Neural cell (in vitro differentiated cells): ENCODE data around the gene AP3D1. TPM values are rescaled to one million over a fixed set of nuclear protein-coding genes. Genes with fewer than 3 reads are reported as not detected.

ENCODE experiments used
- H2AFZ ChIP-seq: fragments of 200-600, 300-800 bp; sonication (generic), shearing (Covaris generic); 2 replicates; pipeline ENCODE4 v1.6.0; 2014; ENCODE audit warnings: low read depth, mild to moderate bottlenecking, antibody characterized with exemption, low read length, moderate library complexity
- H3F3A ChIP-seq: fragments of 200-600 bp; shearing (Covaris generic); 2 replicates; pipeline ENCODE4 v1.6.1; 2016; ENCODE audit warnings: mild to moderate bottlenecking, moderate library complexity, mixed read lengths, antibody characterized with exemption, low read length; ENCODE audit not compliant: insufficient read depth, poor library complexity, severe bottlenecking
- H3K27ac ChIP-seq: fragments of 200-600, 300-800 bp; sonication (generic), shearing (Covaris generic); 2 replicates; pipeline ENCODE4 v1.5.1; 2014; ENCODE audit warnings: mild to moderate bottlenecking, low read length, moderate library complexity
- H3K27me3 ChIP-seq: fragments of 300-800, 200-600 bp; sonication (generic), shearing (Covaris generic); 2 replicates; pipeline ENCODE4 v1.6.0; 2014; ENCODE audit warnings: mild to moderate bottlenecking, low read depth, low read length, moderate library complexity; ENCODE audit not compliant: insufficient read depth
- H3K36me3 ChIP-seq: fragments of 300-800, 200-600 bp; sonication (generic), shearing (Covaris generic); 2 replicates; pipeline ENCODE4 v1.5.1; 2014; ENCODE audit warnings: mild to moderate bottlenecking, antibody characterized with exemption, low read length, moderate library complexity; ENCODE audit not compliant: insufficient read depth
- H3K4me2 ChIP-seq: fragments of 300-800, 200-600 bp; sonication (generic), shearing (Covaris generic); 2 replicates; pipeline ENCODE4 v1.6.0; 2014; ENCODE audit warnings: mild to moderate bottlenecking, low read length
- H3K4me3 ChIP-seq: fragments of 300-800, 200-600 bp; sonication (generic), shearing (Covaris generic); 2 replicates; pipeline ENCODE4 v1.5.1; 2014; ENCODE audit warnings: mild to moderate bottlenecking, low read length, moderate library complexity
- H3K79me2 ChIP-seq: fragments of 200-600 bp; shearing (Covaris generic); replicated peaks from 2 replicates; pipeline ENCODE4 v1.6.0; 2014; ENCODE audit warnings: mild to moderate bottlenecking, low read length, moderate library complexity; ENCODE audit not compliant: insufficient read depth
- H3K9ac ChIP-seq: fragments of 300-800, 200-600 bp; sonication (generic), shearing (Covaris generic); 2 replicates; pipeline ENCODE4 v1.6.1; 2016; ENCODE audit warnings: mild to moderate bottlenecking, low read length, mixed read lengths
- H3K9me2 ChIP-seq: fragments of 200-600 bp; shearing (Covaris generic); 2 replicates; pipeline ENCODE4 v1.6.1; 2016; ENCODE audit warnings: mild to moderate bottlenecking, low read length, mixed read lengths; ENCODE audit not compliant: insufficient read depth
- H3K9me3 ChIP-seq: fragments of 200-600, 300-800 bp; sonication (generic), shearing (Covaris generic); 2 replicates; pipeline ENCODE4 v1.6.1; 2016; ENCODE audit warnings: mild to moderate bottlenecking, mixed run types, low read length, moderate library complexity, mixed read lengths
- H4K20me1 ChIP-seq: fragments of 200-600 bp; shearing (Covaris generic); 2 replicates; pipeline ENCODE4 v1.6.1; 2016; ENCODE audit warnings: mild to moderate bottlenecking, mixed run types; ENCODE audit not compliant: insufficient read depth
- EP300 ChIP-seq: fragments of 450-650 bp; conservative IDR thresholded peaks from 2 replicates; pipeline ENCODE4 v1.6.1; 2014; ENCODE audit warnings: antibody characterized with exemption, mild to moderate bottlenecking, moderate library complexity; ENCODE audit not compliant: poor library complexity, severe bottlenecking
- EZH2 ChIP-seq: fragments of 200-600, 300-800 bp; shearing (Covaris generic), sonication (generic); IDR thresholded peaks from 2 replicates; pipeline ENCODE4 v1.6.1; 2014; ENCODE audit warnings: antibody characterized with exemption, low read length, borderline replicate concordance, mild to moderate bottlenecking; ENCODE audit not compliant: insufficient read depth, poor library complexity, severe bottlenecking
- MXI1 ChIP-seq: fragments of 450-650 bp; conservative IDR thresholded peaks from 2 replicates; pipeline ENCODE4 v1.6.1; 2014; ENCODE audit warnings: antibody characterized with exemption, mild to moderate bottlenecking; ENCODE audit not compliant: poor library complexity, severe bottlenecking
- POLR2AphosphoS5 ChIP-seq: IDR thresholded peaks from 2 replicates; pipeline ENCODE4 v1.6.1; 2012
- RAD21 ChIP-seq: fragments of 450-650 bp; conservative IDR thresholded peaks from 2 replicates; pipeline ENCODE4 v1.6.1; 2014; ENCODE audit warnings: antibody characterized with exemption, mild to moderate bottlenecking, moderate library complexity
- SMC3 ChIP-seq: fragments of 450-650 bp; conservative IDR thresholded peaks from 2 replicates; pipeline ENCODE4 v1.6.1; 2014; ENCODE audit warnings: antibody characterized with exemption, mild to moderate bottlenecking, moderate library complexity; ENCODE audit not compliant: poor library complexity
- TAF1 ChIP-seq: IDR thresholded peaks from 2 replicates; pipeline ENCODE4 v1.6.1; 2012; ENCODE audit warnings: low read depth
- polyA plus RNA-seq: library from polyadenylated mRNA; depleted of rRNA; stranded (reverse); fragments of >200 nt; gene quantifications from 2 replicates; pipeline ENCODE4 v1.2.3, GENCODE V29; 2014
- TF ChIP-seq, protein P1 (sequence below): fragments of 450-650 bp; IDR thresholded peaks from 2 replicates; pipeline ENCODE4 v1.5.1; 2014; ENCODE audit warnings: antibody characterized with exemption, mild to moderate bottlenecking, moderate library complexity; ENCODE audit not compliant: poor library complexity, severe bottlenecking
- TF ChIP-seq, protein P2 (sequence below): IDR thresholded peaks from 2 replicates; pipeline ENCODE4 v1.6.1; 2012; ENCODE audit warnings: borderline replicate concordance

The AP3D1 gene
- polyA plus RNA-seq, 1 donor from 2014 or later: 60.7 TPM

DNA sequence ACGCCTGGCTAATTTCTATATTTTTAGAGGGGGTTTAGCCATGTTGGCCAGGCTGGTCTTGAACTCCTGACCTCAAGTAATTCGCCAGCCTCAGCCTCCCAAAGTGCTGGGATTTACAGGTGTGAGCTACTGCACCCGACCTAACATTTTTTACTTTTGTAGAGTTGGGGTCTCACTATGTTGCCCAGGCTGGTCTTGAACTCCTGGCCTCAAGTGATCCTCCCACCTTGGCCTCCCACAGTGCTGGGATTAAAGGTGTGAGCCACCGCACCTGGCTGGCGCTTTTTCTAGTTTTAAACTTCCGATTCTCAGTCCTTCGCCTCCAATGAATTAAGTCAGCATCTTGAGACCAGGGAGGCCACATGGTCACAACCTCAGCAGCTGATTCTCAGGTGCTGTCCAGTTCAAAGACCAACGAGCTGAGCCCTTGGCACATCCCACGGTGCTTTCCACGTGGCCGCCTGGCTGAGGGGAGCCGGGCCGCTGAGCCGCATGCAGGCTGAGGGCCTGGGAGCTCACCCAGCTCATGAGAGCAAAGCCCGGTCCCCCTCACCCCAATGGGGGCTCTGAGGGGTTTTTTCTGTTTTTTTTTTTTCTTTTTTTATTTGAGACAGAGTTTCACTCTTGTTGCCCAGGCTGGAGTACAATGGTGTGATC, 9.1 kb downstream of the AP3D1 start:
- H3K27me3 ChIP-seq: no peaks in the 10 kb centered on the region
- H3K9me3 ChIP-seq: no peaks in the 10 kb centered on the region
- no peak overlapping the region for H3K4me3 ChIP-seq
- H3F3A ChIP-seq: no peaks in the 10 kb centered on the region
- H3K79me2 ChIP-seq: peaks cover 44% of the 10 kb centered on the region
- TF ChIP-seq EZH2 (no peak), MXI1 (no peak), SMC3 (no peak), TAF1 (no peak), RAD21 (no peak), POLR2AphosphoS5 (no peak), EP300 (no peak)
- TF ChIP-seq, protein P1, sequence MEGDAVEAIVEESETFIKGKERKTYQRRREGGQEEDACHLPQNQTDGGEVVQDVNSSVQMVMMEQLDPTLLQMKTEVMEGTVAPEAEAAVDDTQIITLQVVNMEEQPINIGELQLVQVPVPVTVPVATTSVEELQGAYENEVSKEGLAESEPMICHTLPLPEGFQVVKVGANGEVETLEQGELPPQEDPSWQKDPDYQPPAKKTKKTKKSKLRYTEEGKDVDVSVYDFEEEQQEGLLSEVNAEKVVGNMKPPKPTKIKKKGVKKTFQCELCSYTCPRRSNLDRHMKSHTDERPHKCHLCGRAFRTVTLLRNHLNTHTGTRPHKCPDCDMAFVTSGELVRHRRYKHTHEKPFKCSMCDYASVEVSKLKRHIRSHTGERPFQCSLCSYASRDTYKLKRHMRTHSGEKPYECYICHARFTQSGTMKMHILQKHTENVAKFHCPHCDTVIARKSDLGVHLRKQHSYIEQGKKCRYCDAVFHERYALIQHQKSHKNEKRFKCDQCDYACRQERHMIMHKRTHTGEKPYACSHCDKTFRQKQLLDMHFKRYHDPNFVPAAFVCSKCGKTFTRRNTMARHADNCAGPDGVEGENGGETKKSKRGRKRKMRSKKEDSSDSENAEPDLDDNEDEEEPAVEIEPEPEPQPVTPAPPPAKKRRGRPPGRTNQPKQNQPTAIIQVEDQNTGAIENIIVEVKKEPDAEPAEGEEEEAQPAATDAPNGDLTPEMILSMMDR: no peak
- TF ChIP-seq, protein P2, sequence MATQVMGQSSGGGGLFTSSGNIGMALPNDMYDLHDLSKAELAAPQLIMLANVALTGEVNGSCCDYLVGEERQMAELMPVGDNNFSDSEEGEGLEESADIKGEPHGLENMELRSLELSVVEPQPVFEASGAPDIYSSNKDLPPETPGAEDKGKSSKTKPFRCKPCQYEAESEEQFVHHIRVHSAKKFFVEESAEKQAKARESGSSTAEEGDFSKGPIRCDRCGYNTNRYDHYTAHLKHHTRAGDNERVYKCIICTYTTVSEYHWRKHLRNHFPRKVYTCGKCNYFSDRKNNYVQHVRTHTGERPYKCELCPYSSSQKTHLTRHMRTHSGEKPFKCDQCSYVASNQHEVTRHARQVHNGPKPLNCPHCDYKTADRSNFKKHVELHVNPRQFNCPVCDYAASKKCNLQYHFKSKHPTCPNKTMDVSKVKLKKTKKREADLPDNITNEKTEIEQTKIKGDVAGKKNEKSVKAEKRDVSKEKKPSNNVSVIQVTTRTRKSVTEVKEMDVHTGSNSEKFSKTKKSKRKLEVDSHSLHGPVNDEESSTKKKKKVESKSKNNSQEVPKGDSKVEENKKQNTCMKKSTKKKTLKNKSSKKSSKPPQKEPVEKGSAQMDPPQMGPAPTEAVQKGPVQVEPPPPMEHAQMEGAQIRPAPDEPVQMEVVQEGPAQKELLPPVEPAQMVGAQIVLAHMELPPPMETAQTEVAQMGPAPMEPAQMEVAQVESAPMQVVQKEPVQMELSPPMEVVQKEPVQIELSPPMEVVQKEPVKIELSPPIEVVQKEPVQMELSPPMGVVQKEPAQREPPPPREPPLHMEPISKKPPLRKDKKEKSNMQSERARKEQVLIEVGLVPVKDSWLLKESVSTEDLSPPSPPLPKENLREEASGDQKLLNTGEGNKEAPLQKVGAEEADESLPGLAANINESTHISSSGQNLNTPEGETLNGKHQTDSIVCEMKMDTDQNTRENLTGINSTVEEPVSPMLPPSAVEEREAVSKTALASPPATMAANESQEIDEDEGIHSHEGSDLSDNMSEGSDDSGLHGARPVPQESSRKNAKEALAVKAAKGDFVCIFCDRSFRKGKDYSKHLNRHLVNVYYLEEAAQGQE: no peak
- no peak overlapping the region for H3K27ac ChIP-seq
- no peaks in the 10 kb centered on the region for H3K36me3 ChIP-seq
- H3K4me2 ChIP-seq: no peak overlapping the region
- H4K20me1 ChIP-seq: no peaks in the 10 kb centered on the region
- no peak overlapping the region for H2AFZ ChIP-seq
- no peak overlapping the region for H3K9ac ChIP-seq
- H3K9me2 ChIP-seq: no peaks in the 10 kb centered on the region

DNA sequence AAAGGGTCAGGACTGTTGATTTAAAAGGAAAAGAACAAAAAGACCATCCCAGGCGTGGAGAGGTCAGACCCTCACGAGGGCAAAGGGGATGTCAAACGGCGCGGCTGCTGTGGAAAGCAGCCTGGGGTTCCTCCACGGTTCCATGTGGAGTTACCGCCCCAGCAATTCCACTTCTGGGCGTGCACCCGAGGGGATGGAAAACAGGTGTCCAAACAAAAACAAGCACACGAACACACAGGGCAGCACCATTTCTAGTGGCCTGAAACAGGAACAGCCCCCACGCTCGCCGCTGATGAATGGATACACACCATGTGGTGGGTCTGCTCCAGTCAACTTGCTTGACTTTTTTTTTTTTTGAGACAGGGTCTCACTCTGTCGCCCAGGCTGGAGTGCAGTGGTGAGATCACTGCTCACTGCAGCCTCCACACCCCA, 11.2 kb downstream of the AP3D1 start:
- H3K4me2 ChIP-seq: no peak overlapping the region
- no peak overlapping the region for H3K27ac ChIP-seq
- no peaks in the 10 kb centered on the region for H3K9me2 ChIP-seq
- H3F3A ChIP-seq: no peaks in the 10 kb centered on the region
- H2AFZ ChIP-seq: no peak overlapping the region
- H3K9ac ChIP-seq: no peak overlapping the region
- no peaks in the 10 kb centered on the region for H3K27me3 ChIP-seq
- no peaks in the 10 kb centered on the region for H3K9me3 ChIP-seq
- H3K4me3 ChIP-seq: no peak overlapping the region
- no peak for TF ChIP-seq MXI1
- no peak for TF ChIP-seq SMC3
- TF ChIP-seq EZH2: no peak
- TF ChIP-seq, protein P2: no peak
- no peak for TF ChIP-seq RAD21
- TF ChIP-seq, protein P1: no peak
- TF ChIP-seq EP300: no peak
- no peak for TF ChIP-seq POLR2AphosphoS5
- TF ChIP-seq TAF1: no peak
- peaks cover 29% of the 10 kb centered on the region for H3K79me2 ChIP-seq
- H3K36me3 ChIP-seq: no peaks in the 10 kb centered on the region
- H4K20me1 ChIP-seq: no peaks in the 10 kb centered on the region
